ENCODE results near the gene AFG1L. TPM values are rescaled to one million over a fixed set of nuclear protein-coding genes. Genes with fewer than 3 reads are reported as not detected.
A peak's percentile ranks its signal among the peaks of the same experiment; 100 is the strongest.
"Not testable (repeated sequence)": the region's sequence is repeated elsewhere in the genome, so short reads cannot be mapped to it uniquely, and the experiment has no call there.

AFG1L gene
- total and polyA plus RNA-seq, 7 donors: 2.4 to 10.4 (median 5.4) TPM

DNA sequence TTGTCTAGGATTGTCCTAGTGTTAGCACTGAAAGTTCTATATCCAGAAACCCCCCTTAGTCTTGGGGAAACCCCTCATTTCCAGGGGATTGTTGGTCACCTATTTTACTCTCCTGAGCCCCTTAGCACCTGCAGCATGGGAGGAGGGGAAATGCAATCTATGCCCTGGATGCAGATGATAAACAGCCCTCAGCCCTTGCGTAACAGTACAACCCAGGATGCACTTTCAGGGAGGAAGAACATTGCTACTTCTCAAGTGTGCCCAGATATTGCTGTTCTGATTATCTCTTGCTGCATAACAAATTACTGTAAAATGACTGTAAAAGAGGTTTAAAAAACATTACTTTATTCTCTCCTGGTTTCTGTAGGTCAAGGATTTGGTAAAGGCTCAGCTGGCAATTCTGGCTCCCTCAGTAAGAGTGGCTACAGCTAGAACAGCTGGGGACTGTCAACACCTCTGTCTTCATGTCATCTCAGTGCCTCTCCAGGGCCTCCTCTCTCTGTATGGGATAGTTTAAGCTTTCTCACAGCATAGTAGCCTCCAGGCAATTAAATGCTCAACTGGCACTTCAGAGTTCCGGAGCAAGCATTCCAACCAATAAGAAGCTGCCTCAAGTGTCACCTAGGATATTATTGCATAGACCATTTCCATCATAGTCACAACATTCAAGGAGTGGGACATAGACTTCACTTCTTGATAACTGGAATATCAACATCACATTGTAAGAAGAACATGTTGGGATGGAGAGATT, 148.1 kb downstream of the AFG1L start:
- H3K4me3 ChIP-seq: no peak overlapping the region
- H3K36me3 ChIP-seq (ENCODE audit: insufficient read depth in 1 of 2, low read depth in 1 of 2): no peaks in the 10 kb centered on the region
- DNase-seq: no peak
- intact Hi-C loops (cut with DNase I): no loop called here
- H3K4me1 ChIP-seq: no peaks in the 10 kb centered on the region
- 83 to 89% (median 88%) methylated on average over 2 of the region's 2 CpGs for WGBS, 3 donors
- H3K27ac ChIP-seq: no peak overlapping the region
- H3K27me3 ChIP-seq (ENCODE audit: insufficient read depth in 3 of 3, low read length in 2 of 3): no peaks in the 10 kb centered on the region
- H3K9me3 ChIP-seq: no peaks in the 10 kb centered on the region
- ATAC-seq: peak in 1 of 4 donors; percentile 73
- TF ChIP-seq CTCF (IDR thresholded peaks at IDR 0.05): no peak

DNA sequence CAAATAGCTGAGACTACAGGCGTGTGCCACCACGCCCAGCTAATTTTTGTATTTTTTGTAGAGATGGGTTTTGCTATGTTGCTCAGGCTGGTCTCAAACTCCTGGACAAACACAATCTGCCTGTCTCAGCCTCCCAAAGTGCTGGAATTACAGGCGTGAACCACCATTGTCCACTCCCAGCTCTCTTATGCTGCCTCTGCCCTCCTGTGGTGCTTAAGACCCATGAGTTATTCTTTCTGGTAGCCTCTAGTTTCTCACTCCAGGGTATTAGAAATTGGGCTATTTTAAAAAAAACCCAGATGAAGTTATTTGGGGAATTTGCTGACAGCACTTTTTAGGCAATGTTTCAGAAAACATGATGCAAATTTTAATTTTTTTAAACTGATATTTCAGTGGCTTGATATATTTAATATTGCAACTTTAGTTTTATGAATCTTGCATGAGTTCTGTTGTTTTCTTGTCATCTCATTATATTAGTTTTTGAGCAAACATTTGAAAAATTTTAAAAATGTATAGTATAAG, 151.8 kb downstream of the AFG1L start:
- TF ChIP-seq CTCF (IDR thresholded peaks at IDR 0.05): no peak
- no peaks in the 10 kb centered on the region for H3K36me3 ChIP-seq (ENCODE audit: insufficient read depth in 1 of 2, low read depth in 1 of 2)
- H3K9me3 ChIP-seq: no peaks in the 10 kb centered on the region
- H3K4me1 ChIP-seq: no peaks in the 10 kb centered on the region
- intact Hi-C loops (cut with DNase I): no loop called here
- no peaks in the 10 kb centered on the region for H3K27me3 ChIP-seq (ENCODE audit: insufficient read depth in 3 of 3, low read length in 2 of 3)
- no peak overlapping the region for H3K4me3 ChIP-seq
- WGBS, 3 donors: 93 to 94% (median 94%) methylated on average over 3 of the region's 3 CpGs
- H3K27ac ChIP-seq: no peak overlapping the region
- ATAC-seq (no peak), DNase-seq (no peak)

GRCh38 chr6:108448481-108448880, 153.6 kb downstream of the AFG1L start:
- WGBS, 3 donors: 79 to 90% (median 81%) methylated on average over 1 of the region's 1 CpG
- Histone ChIP-seq H3K9me3 (no peaks in the 10 kb centered on the region), H3K4me1 (peaks cover 7% of the 10 kb centered on the region), H3K27me3 (ENCODE audit: insufficient read depth in 3 of 3, low read length in 2 of 3) (no peaks in the 10 kb centered on the region), H3K36me3 (ENCODE audit: insufficient read depth in 1 of 2, low read depth in 1 of 2) (no peaks in the 10 kb centered on the region), H3K4me3 (no peak overlapping the region), H3K27ac (no peak overlapping the region)
- intact Hi-C loops (cut with DNase I): no loop called here
- ATAC-seq (no peak), DNase-seq (no peak)
- TF ChIP-seq CTCF (IDR thresholded peaks at IDR 0.05): no peak

GRCh38 chr6:108449717-108450116, 154.9 kb downstream of the AFG1L start:
- intact Hi-C loops (cut with DNase I); H3K27ac ChIP-seq; DNase-seq; ATAC-seq; H3K9me3 ChIP-seq; H3K27me3 ChIP-seq (ENCODE audit: insufficient read depth in 3 of 3, low read length in 2 of 3); H3K4me3 ChIP-seq; H3K36me3 ChIP-seq (ENCODE audit: insufficient read depth in 1 of 2, low read depth in 1 of 2): not testable (repeated sequence)
- H3K4me1 ChIP-seq: peaks cover 10% of the 10 kb centered on the region
- WGBS, 3 donors: no CpG with 5 or more reads among the region's 1 CpG

GRCh38 chr6:108451816-108452215, 157.0 kb downstream of the AFG1L start:
- WGBS, 3 donors: 86 to 92% (median 89%) methylated on average over 8 of the region's 8 CpGs
- Histone ChIP-seq H3K27me3 (ENCODE audit: insufficient read depth in 3 of 3, low read length in 2 of 3) (no peaks in the 10 kb centered on the region), H3K4me3 (no peak overlapping the region), H3K4me1 (peaks cover 14% of the 10 kb centered on the region), H3K9me3 (no peaks in the 10 kb centered on the region), H3K36me3 (ENCODE audit: insufficient read depth in 1 of 2, low read depth in 1 of 2) (no peaks in the 10 kb centered on the region), H3K27ac (no peak overlapping the region)
- DNase-seq (no peak), ATAC-seq (no peak)
- TF ChIP-seq CTCF (IDR thresholded peaks at IDR 0.05): no peak
- intact Hi-C loops (cut with DNase I): no loop called here
